Adipocyte (in vitro differentiated cells): ENCODE results near the gene ANO10.
"Not testable (repeated sequence)": the region's sequence is repeated elsewhere in the genome, so short reads cannot be mapped to it uniquely, and the experiment has no call there.

Experiments
- DNase-seq: peaks from one replicate; pipeline ENCODE4 v3.0.0-alpha.2; 2015; ENCODE audit warnings: low read depth
- H3K27me3 ChIP-seq: replicated peaks from 2 replicates; pipeline ENCODE4 v1.7.0; 2013; ENCODE audit warnings: mild to moderate bottlenecking, low read length, moderate library complexity; ENCODE audit not compliant: control insufficient read depth, insufficient read depth
- H3K36me3 ChIP-seq: 2 replicates; pipeline ENCODE4 v1.7.0; 2013; ENCODE audit warnings: low read length, mild to moderate bottlenecking, moderate library complexity; ENCODE audit not compliant: control insufficient read depth, insufficient read depth, severe bottlenecking
- H3K4me1 ChIP-seq: 2 replicates; pipeline ENCODE4 v1.7.0; 2013; ENCODE audit warnings: mild to moderate bottlenecking, low read length, moderate library complexity; ENCODE audit not compliant: control insufficient read depth, insufficient read depth
- H3K4me3 ChIP-seq: 2 replicates; pipeline ENCODE4 v1.7.0; 2013; ENCODE audit warnings: mild to moderate bottlenecking, low read length, moderate library complexity
- H3K9ac ChIP-seq: 2 replicates; pipeline ENCODE4 v1.7.0; 2013; ENCODE audit warnings: mild to moderate bottlenecking, low read length, moderate library complexity
- H3K9me3 ChIP-seq: 2 replicates; pipeline ENCODE4 v1.7.0; 2013; ENCODE audit warnings: mild to moderate bottlenecking, low read length, moderate library complexity; ENCODE audit not compliant: control insufficient read depth

The ANO10 gene

GRCh38 chr3:43599959-43600358, 21.9 kb downstream of the ANO10 start:
- H3K4me1 ChIP-seq, DNase-seq, H3K4me3 ChIP-seq, H3K9ac ChIP-seq, H3K27me3 ChIP-seq, H3K9me3 ChIP-seq: not testable (repeated sequence)
- peaks cover 36% of the 10 kb centered on the region for H3K36me3 ChIP-seq

- Histone ChIP-seq H3K9me3 (no peaks in the 10 kb centered on the region), H3K27me3 (no peaks in the 10 kb centered on the region), H3K9ac (no peak overlapping the region), H3K36me3 (peaks cover 16% of the 10 kb centered on the region), H3K4me3 (no peak overlapping the region), H3K4me1 (no peaks in the 10 kb centered on the region)
- no peak for DNase-seq
These were observed 23.9 kb downstream of the ANO10 start for GRCh38 chr3:43597961-43598360.

DNA sequence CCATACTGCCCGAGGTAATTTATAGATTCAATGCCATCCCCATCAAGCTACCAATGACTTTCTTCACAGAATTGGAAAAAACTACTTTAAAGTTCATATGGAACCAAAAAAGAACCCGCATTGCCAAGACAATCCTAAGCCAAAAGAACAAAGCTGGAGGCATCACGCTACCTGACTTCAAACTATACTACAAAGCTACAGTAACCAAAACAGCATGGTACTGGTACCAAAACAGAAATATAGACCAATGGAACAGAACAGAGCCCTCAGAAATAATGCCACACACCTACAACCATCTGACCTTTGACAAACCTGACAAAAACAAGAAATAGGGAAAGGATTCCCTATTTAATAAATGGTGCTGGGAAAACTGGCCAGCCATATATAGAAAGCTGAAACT, 25.6 kb downstream of the ANO10 start:
- H3K9ac ChIP-seq, H3K9me3 ChIP-seq, H3K4me3 ChIP-seq, H3K27me3 ChIP-seq, H3K4me1 ChIP-seq, DNase-seq: not testable (repeated sequence)
- H3K36me3 ChIP-seq: peaks cover 11% of the 10 kb centered on the region

- DNase-seq, H3K4me1 ChIP-seq, H3K9ac ChIP-seq, H3K4me3 ChIP-seq, H3K27me3 ChIP-seq, H3K9me3 ChIP-seq: not testable (repeated sequence)
- H3K36me3 ChIP-seq: peaks cover 14% of the 10 kb centered on the region
These were observed 26.5 kb downstream of the ANO10 start for GRCh38 chr3:43595280-43595679.

GRCh38 chr3:43593588-43593987, 28.2 kb downstream of the ANO10 start:
- H3K9ac ChIP-seq, H3K4me3 ChIP-seq, H3K9me3 ChIP-seq, H3K27me3 ChIP-seq, H3K4me1 ChIP-seq, DNase-seq: not testable (repeated sequence)
- peaks cover 14% of the 10 kb centered on the region for H3K36me3 ChIP-seq

DNA sequence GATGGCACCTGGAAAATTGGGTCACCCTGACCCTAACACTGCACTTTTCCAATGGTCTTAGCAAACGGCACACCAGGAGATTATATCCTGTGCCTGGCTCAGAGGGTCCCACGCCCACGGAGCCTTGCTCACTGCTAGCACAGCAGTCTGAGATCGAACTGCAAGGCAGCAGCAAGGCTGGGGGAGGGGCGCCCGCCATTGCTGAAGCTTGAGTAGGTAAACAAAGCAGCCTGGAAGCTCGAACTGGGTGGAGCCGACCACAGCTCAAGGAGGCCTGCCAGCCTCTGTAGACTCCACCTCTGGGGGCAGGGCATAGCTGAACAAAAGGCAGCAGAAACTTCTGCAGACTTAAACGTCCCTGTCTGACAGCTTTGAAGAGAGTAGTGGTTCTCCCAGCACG, 29.9 kb downstream of the ANO10 start:
- H3K4me3 ChIP-seq, DNase-seq: not testable (repeated sequence)

DNA sequence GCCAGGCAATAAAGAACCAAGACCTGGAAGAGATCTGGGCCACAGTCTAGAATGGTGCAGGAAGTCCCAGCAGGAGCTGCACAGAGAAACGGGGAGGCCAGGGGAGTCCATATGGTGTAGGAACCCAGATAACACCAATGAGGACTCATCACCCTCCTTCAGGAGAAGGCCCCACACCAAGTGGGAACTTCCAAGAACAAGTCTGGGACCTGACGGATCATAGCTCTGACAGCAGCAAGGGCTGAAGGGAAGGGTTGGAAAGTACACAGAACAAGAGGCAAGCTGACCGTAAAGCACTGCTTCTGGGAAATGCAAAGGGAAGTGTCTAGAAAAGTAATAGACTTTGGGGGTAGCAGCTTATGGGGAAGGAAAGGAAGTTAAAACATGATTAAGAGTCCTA, 34.5 kb downstream of the ANO10 start:
- Histone ChIP-seq H3K9ac (no peak overlapping the region), H3K4me3 (no peak overlapping the region), H3K36me3 (peaks cover 7% of the 10 kb centered on the region), H3K4me1 (peaks cover 10% of the 10 kb centered on the region), H3K27me3 (no peaks in the 10 kb centered on the region), H3K9me3 (no peaks in the 10 kb centered on the region)
- no peak for DNase-seq

More for the DNA sequence above, 29.9 kb downstream of the ANO10 start:
- not testable (repeated sequence) for H3K36me3 ChIP-seq, H3K4me1 ChIP-seq, H3K9me3 ChIP-seq, H3K9ac ChIP-seq, H3K27me3 ChIP-seq

DNA sequence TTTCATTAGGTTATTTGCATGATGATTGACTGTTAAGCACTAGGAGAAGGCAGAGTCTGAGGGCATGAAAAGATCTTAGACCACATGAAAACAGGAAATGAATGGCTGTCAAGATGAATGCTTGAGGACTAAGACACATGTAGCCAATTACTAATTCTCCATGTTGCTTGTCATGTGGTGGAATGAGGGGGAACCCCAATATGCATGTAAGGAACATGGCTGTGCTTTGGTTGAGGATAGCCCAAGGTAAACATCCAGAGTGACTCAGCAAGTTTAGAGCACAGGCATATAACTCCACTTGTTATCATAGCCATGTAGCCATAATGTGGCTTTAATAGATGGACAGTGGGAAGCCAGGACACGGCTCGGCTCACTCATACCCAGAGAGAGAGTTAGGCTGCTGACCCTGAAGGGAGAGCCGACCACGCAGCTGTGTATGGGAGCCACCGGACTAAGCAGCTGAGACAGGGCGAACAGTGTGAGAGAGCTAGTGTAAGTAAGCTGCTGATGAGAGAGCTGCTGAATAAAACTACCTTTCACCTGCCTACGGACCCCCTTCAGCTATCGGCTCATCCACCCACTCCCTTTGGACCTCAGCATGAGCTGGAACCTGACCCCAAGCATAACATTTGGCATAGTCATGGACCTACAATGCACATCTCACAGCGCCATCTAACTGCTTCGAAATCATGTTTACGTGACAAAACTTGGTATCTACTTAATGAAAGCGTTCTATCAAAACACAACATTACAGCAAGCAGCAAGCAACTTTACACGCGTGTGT, 37.6 kb downstream of the ANO10 start:
- DNase-seq: no peak
- peaks cover 10% of the 10 kb centered on the region for H3K4me1 ChIP-seq
- no peaks in the 10 kb centered on the region for H3K36me3 ChIP-seq
- H3K27me3 ChIP-seq: no peaks in the 10 kb centered on the region
- no peak overlapping the region for H3K9ac ChIP-seq
- no peak overlapping the region for H3K4me3 ChIP-seq
- no peaks in the 10 kb centered on the region for H3K9me3 ChIP-seq

DNA sequence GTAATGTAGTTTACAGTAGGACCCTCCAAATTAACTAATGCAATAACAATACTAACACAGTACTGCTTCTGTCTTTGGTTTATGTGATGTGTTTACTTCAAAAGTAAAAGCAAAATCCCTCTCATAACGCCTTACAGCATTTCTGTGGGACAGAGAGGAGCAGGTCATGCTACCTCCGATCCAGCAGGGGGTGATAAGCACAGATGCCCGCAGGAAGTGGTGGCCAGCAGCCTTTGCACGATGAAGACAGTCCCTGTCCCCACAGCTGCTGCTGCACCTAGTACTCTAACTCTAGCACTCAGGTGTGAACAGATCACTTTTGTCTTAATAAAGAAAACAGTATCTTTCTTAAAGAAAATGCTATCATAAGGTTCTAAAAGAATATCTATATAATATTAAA, 38.3 kb downstream of the ANO10 start:
- H3K9ac ChIP-seq: no peak overlapping the region
- no peaks in the 10 kb centered on the region for H3K9me3 ChIP-seq
- no peaks in the 10 kb centered on the region for H3K27me3 ChIP-seq
- H3K4me3 ChIP-seq: no peak overlapping the region
- H3K36me3 ChIP-seq: no peaks in the 10 kb centered on the region
- no peak for DNase-seq
- H3K4me1 ChIP-seq: peaks cover 10% of the 10 kb centered on the region

DNA sequence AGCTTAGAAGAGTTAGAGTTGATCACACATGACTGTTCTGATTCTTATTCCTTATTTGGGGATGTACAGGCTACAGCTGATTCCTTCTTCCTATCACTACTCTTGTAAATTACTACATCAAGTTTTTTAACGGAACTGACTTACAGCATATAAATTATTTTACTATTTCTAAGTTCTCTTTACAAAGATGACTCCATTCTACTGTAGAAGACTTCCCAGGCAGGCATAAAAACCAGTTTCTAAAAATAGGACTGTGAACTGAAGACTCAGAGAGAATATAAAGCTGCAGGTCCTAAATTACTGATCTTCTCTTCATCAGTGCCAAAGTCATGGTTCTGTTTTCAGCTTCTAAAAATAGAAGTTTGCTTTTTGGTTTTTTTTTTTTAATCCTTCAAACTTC, 38.9 kb downstream of the ANO10 start:
- Histone ChIP-seq H3K9me3 (no peaks in the 10 kb centered on the region), H3K36me3 (no peaks in the 10 kb centered on the region), H3K4me1 (peaks cover 10% of the 10 kb centered on the region), H3K9ac (no peak overlapping the region), H3K27me3 (no peaks in the 10 kb centered on the region), H3K4me3 (no peak overlapping the region)
- no peak for DNase-seq

GRCh38 chr3:43581343-43581742, 40.5 kb downstream of the ANO10 start:
- Histone ChIP-seq H3K4me3 (no peak overlapping the region), H3K9me3 (no peaks in the 10 kb centered on the region), H3K36me3 (peaks cover 8% of the 10 kb centered on the region), H3K27me3 (no peaks in the 10 kb centered on the region), H3K9ac (no peak overlapping the region), H3K4me1 (peaks cover 10% of the 10 kb centered on the region)
- DNase-seq: no peak

DNA sequence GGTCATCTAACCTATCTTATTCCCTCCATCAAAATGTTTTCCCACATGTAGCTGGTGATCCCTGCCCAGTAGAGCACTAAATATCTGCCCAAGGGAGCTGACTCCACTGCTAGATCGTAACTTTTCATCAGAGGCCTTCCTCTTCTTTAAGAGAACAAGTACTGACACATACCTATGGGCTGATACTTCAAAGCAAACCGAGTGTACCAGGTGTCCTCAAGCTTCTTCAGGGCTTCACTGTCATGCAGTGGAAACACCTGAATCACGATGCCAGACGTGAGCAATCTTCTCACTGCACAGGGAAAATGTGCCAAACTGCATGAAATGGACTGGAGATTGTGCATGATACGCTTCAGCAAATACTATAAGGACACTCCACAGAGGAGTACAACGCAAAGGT, 41.6 kb downstream of the ANO10 start:
- DNase-seq: no peak
- Histone ChIP-seq H3K27me3 (no peaks in the 10 kb centered on the region), H3K4me1 (peaks cover under 1% of the 10 kb centered on the region), H3K9ac (no peak overlapping the region), H3K4me3 (no peak overlapping the region), H3K36me3 (peaks cover 11% of the 10 kb centered on the region), H3K9me3 (no peaks in the 10 kb centered on the region)
